ENCODE results near the gene RAB14.
"Not testable (repeated sequence)": the region's sequence is repeated elsewhere in the genome, so short reads cannot be mapped to it uniquely, and the experiment has no call there.

Gene RAB14

GRCh38 chr9:121189006-121189405 is 12.7 kb downstream of the RAB14 start:
- no peak for DNase-seq

- no peak for DNase-seq
Observed at GRCh38 chr9:121187636-121188305, 13.9 kb downstream of the RAB14 start.

GRCh38 chr9:121185774-121186403 is 15.8 kb downstream of the RAB14 start:
- DNase-seq = no peak

- DNase-seq = no peak
Observed at GRCh38 chr9:121185178-121185745, 16.4 kb downstream of the RAB14 start.

GRCh38 chr9:121184463-121184862 is 17.2 kb downstream of the RAB14 start:
- DNase-seq = no peak

- no peak for DNase-seq
Observed at GRCh38 chr9:121183666-121184423, 17.8 kb downstream of the RAB14 start.

- DNase-seq = no peak
Observed at GRCh38 chr9:121182989-121183388, 18.7 kb downstream of the RAB14 start.

GRCh38 chr9:121182101-121182836 is 19.4 kb downstream of the RAB14 start:
- no peak for DNase-seq

- DNase-seq = no peak
Observed at GRCh38 chr9:121179930-121180681, 21.6 kb downstream of the RAB14 start.

- not testable (repeated sequence) for DNase-seq
Observed at GRCh38 chr9:121179373-121179721, 22.3 kb downstream of the RAB14 start.

GRCh38 chr9:121178676-121179372 is 22.8 kb downstream of the RAB14 start:
- no peak for DNase-seq

GRCh38 chr9:121173501-121173900 is 28.2 kb downstream of the RAB14 start:
- no peak for DNase-seq

- no peak for DNase-seq
Observed at GRCh38 chr9:121172726-121173487, 28.8 kb downstream of the RAB14 start.

- no peak for DNase-seq
Observed at GRCh38 chr9:121171236-121171635, 30.4 kb downstream of the RAB14 start.

GRCh38 chr9:121169094-121169601 is 32.5 kb downstream of the RAB14 start:
- no peak for DNase-seq

- DNase-seq = no peak
Observed at GRCh38 chr9:121168052-121168451, 33.6 kb downstream of the RAB14 start.

- DNase-seq = no peak
Observed at GRCh38 chr9:121160025-121160424, 41.6 kb downstream of the RAB14 start.

GRCh38 chr9:121157939-121158338 is 43.7 kb downstream of the RAB14 start:
- no peak for DNase-seq

- no peak for DNase-seq
Observed at GRCh38 chr9:121156263-121156731, 45.4 kb downstream of the RAB14 start.

GRCh38 chr9:121154782-121155181 is 46.9 kb downstream of the RAB14 start:
- DNase-seq = no peak
